Muscle of leg (tissue), 11 donors: Measurements from ENCODE around the gene PRRX2. TPM values are rescaled to one million over a fixed set of nuclear protein-coding genes. Genes with fewer than 3 reads are reported as not detected.

Experiments
- DNase-seq: peaks from one replicate; pipeline ENCODE4 v3.0.0; 2013
- H3K27ac ChIP-seq: one replicate; pipeline ENCODE4 v1.5.1; 2013; ENCODE audit warnings: mild to moderate bottlenecking, low read length, control low read depth
- H3K27me3 ChIP-seq: one replicate; pipeline ENCODE4 v1.6.1; 2013; ENCODE audit warnings: low read length; ENCODE audit not compliant: control insufficient read depth, insufficient read depth
- H3K36me3 ChIP-seq: one replicate; pipeline ENCODE4 v1.6.1; 2013; ENCODE audit warnings: low read length; ENCODE audit not compliant: control insufficient read depth, insufficient read depth
- H3K4me1 ChIP-seq: one replicate; pipeline ENCODE4 v1.6.1; 2013; ENCODE audit warnings: low read length; ENCODE audit not compliant: control insufficient read depth, insufficient read depth
- H3K4me3 ChIP-seq: one replicate; pipeline ENCODE4 v1.5.1; 2013; ENCODE audit warnings: low read length, control low read depth
- H3K9me3 ChIP-seq: replicated peaks from 2 replicates; pipeline ENCODE4 v1.6.1; 2013; ENCODE audit warnings: low read depth, low read length; ENCODE audit not compliant: control insufficient read depth
- WGBS: methylation state at CpG from one replicate; pipeline ENCODE4 v1.1.5; 2013; ENCODE audit warnings: missing lambda C conversion rate; ENCODE audit not compliant: insufficient coverage; 5-methylcytosine and 5-hydroxymethylcytosine counted together
- polyA plus RNA-seq, 8 donors: library from polyadenylated mRNA; unstranded; fragments of 120-200 nt; gene quantifications; one replicate each; pipeline versions ENCODE4 v1.2.1 to v1.2.3, GENCODE V29; 2013; ENCODE audit warnings: inconsistent platforms in 1 of 8, low replicate concordance in 1 of 8; ENCODE audit not compliant: insufficient read length in 8 of 8, insufficient read depth in 1 of 8
- total RNA-seq: library from RNA; stranded (reverse); fragments of 120-200 nt; gene quantifications from one replicate; pipeline ENCODE4 v1.2.4, GENCODE V29; 2013

PRRX2 gene
- total and polyA plus RNA-seq, 9 donors = 2.3 to 8.9 (median 4.5) TPM

GRCh38 chr9:129664746-129665388 is 580 bp upstream of the PRRX2 start:
- H3K4me3 ChIP-seq = peak overlapping the region; percentile 32
- H3K27ac ChIP-seq = no peak overlapping the region
- no peak for DNase-seq
- H3K27me3 ChIP-seq = peaks cover 63% of the 10 kb centered on the region
- H3K36me3 ChIP-seq = no peaks in the 10 kb centered on the region
- 2% methylated on average over 19 of the region's 36 CpGs for WGBS
- no peaks in the 10 kb centered on the region for H3K9me3 ChIP-seq
- peaks cover 6% of the 10 kb centered on the region for H3K4me1 ChIP-seq

GRCh38 chr9:129665814-129666520 is 520 bp downstream of the PRRX2 start:
- H3K27ac ChIP-seq = no peak overlapping the region

GRCh38 chr9:129666575-129666974 is 1.1 kb downstream of the PRRX2 start:
- Histone ChIP-seq H3K4me1 (peaks cover 6% of the 10 kb centered on the region), H3K9me3 (no peaks in the 10 kb centered on the region), H3K36me3 (no peaks in the 10 kb centered on the region), H3K27me3 (peaks cover 57% of the 10 kb centered on the region), H3K27ac (no peak overlapping the region), H3K4me3 (peak overlapping the region; percentile 31)
- DNase-seq = no peak
- WGBS = 24% methylated on average over 3 of the region's 13 CpGs

More at GRCh38 chr9:129665814-129666520, 520 bp downstream of the PRRX2 start:
- DNase-seq = peak; percentile 22
- peaks cover 63% of the 10 kb centered on the region for H3K27me3 ChIP-seq
- no peaks in the 10 kb centered on the region for H3K9me3 ChIP-seq
- peak overlapping the region; percentile 31 for H3K4me3 ChIP-seq
- H3K4me1 ChIP-seq = peaks cover 6% of the 10 kb centered on the region
- H3K36me3 ChIP-seq = no peaks in the 10 kb centered on the region
- WGBS = 2% methylated on average over 66 of the region's 88 CpGs

- 75% methylated on average over 11 of the region's 11 CpGs for WGBS
- Histone ChIP-seq H3K4me1 (peaks cover 6% of the 10 kb centered on the region), H3K27me3 (peaks cover 56% of the 10 kb centered on the region), H3K27ac (no peak overlapping the region), H3K9me3 (no peaks in the 10 kb centered on the region), H3K36me3 (no peaks in the 10 kb centered on the region), H3K4me3 (no peak overlapping the region)
- DNase-seq = no peak
These were observed 1.9 kb downstream of the PRRX2 start for GRCh38 chr9:129667378-129667777.

- peaks cover 52% of the 10 kb centered on the region for H3K27me3 ChIP-seq
- no peak for DNase-seq
- H3K4me1 ChIP-seq = peaks cover 6% of the 10 kb centered on the region
- no peaks in the 10 kb centered on the region for H3K36me3 ChIP-seq
- H3K27ac ChIP-seq = no peak overlapping the region
- no peaks in the 10 kb centered on the region for H3K9me3 ChIP-seq
- 86% methylated on average over 6 of the region's 9 CpGs for WGBS
- no peak overlapping the region for H3K4me3 ChIP-seq
These were observed 2.4 kb downstream of the PRRX2 start for GRCh38 chr9:129667850-129668249.

- Histone ChIP-seq H3K27me3 (peaks cover 44% of the 10 kb centered on the region), H3K4me3 (no peak overlapping the region), H3K9me3 (no peaks in the 10 kb centered on the region), H3K36me3 (no peaks in the 10 kb centered on the region), H3K4me1 (peaks cover 6% of the 10 kb centered on the region), H3K27ac (no peak overlapping the region)
- no peak for DNase-seq
- WGBS = 74% methylated on average over 16 of the region's 17 CpGs
These were observed 3.8 kb downstream of the PRRX2 start for GRCh38 chr9:129669141-129669718.

- WGBS = 76% methylated on average over 9 of the region's 13 CpGs
- Histone ChIP-seq H3K4me3 (no peak overlapping the region), H3K27me3 (peaks cover 42% of the 10 kb centered on the region), H3K27ac (no peak overlapping the region), H3K9me3 (no peaks in the 10 kb centered on the region), H3K36me3 (no peaks in the 10 kb centered on the region), H3K4me1 (peaks cover 7% of the 10 kb centered on the region)
- DNase-seq = no peak
These were observed 4.5 kb downstream of the PRRX2 start for GRCh38 chr9:129669946-129670345.

GRCh38 chr9:129671065-129671464 is 5.6 kb downstream of the PRRX2 start:
- DNase-seq = no peak
- H3K36me3 ChIP-seq = no peaks in the 10 kb centered on the region
- peaks cover 17% of the 10 kb centered on the region for H3K4me1 ChIP-seq
- no peaks in the 10 kb centered on the region for H3K9me3 ChIP-seq
- H3K27me3 ChIP-seq = peaks cover 43% of the 10 kb centered on the region
- no peak overlapping the region for H3K4me3 ChIP-seq
- WGBS = 66% methylated on average over 3 of the region's 9 CpGs
- H3K27ac ChIP-seq = no peak overlapping the region

GRCh38 chr9:129671519-129671918 is 6.1 kb downstream of the PRRX2 start:
- Histone ChIP-seq H3K27me3 (peaks cover 43% of the 10 kb centered on the region), H3K27ac (no peak overlapping the region), H3K9me3 (no peaks in the 10 kb centered on the region), H3K4me1 (peaks cover 14% of the 10 kb centered on the region), H3K36me3 (no peaks in the 10 kb centered on the region), H3K4me3 (no peak overlapping the region)
- no peak for DNase-seq
- 39% methylated on average over 5 of the region's 7 CpGs for WGBS

- no peaks in the 10 kb centered on the region for H3K9me3 ChIP-seq
- WGBS = 95% methylated on average over 4 of the region's 8 CpGs
- H3K36me3 ChIP-seq = no peaks in the 10 kb centered on the region
- H3K4me3 ChIP-seq = no peak overlapping the region
- H3K27me3 ChIP-seq = peaks cover 38% of the 10 kb centered on the region
- peaks cover 23% of the 10 kb centered on the region for H3K4me1 ChIP-seq
- DNase-seq = no peak
- no peak overlapping the region for H3K27ac ChIP-seq
These were observed 7.3 kb downstream of the PRRX2 start for GRCh38 chr9:129672702-129673101.
